Uterus (tissue), 2 donors: ENCODE results near the gene FBXL5.

Experiments
- CTCF ChIP-seq, 4 experiments: fragments of 200-600 bp in 2 of 4; fragments of 450-650 bp in 2 of 4; sonication (generic) in 2 of 4; IDR thresholded peaks; one replicate each; pipeline ENCODE4 v1.5.1; 2016 to 2019; ENCODE audit warnings: antibody characterized with exemption in 4 of 4, mild to moderate bottlenecking in 2 of 4, moderate library complexity in 1 of 4
- POLR2A ChIP-seq, 2 donors: fragments of 450-650 bp; IDR thresholded peaks; one replicate each; pipeline ENCODE4 v1.6.1; 2016; ENCODE audit warnings: antibody characterized with exemption in 2 of 2, mild to moderate bottlenecking in 1 of 2, moderate library complexity in 1 of 2

GRCh38 chr4:15676039-15676438 is 20.9 kb upstream of the FBXL5 start:
- TF ChIP-seq CTCF (IDR thresholded peaks at IDR 0.05): no peak
- no peak for TF ChIP-seq POLR2A (IDR thresholded peaks at IDR 0.05)
